ENCODE measurements around the gene CLIP3. TPM values are rescaled to one million over a fixed set of nuclear protein-coding genes. Genes with fewer than 3 reads are reported as not detected.

CLIP3 gene
- total and polyA plus RNA-seq, 2 of the 13 experiments (the other 11 are each of a cell fraction or from before 2014, with no cell fraction given), result 0.15 to 1.2 TPM

- TF ChIP-seq, protein P1, sequence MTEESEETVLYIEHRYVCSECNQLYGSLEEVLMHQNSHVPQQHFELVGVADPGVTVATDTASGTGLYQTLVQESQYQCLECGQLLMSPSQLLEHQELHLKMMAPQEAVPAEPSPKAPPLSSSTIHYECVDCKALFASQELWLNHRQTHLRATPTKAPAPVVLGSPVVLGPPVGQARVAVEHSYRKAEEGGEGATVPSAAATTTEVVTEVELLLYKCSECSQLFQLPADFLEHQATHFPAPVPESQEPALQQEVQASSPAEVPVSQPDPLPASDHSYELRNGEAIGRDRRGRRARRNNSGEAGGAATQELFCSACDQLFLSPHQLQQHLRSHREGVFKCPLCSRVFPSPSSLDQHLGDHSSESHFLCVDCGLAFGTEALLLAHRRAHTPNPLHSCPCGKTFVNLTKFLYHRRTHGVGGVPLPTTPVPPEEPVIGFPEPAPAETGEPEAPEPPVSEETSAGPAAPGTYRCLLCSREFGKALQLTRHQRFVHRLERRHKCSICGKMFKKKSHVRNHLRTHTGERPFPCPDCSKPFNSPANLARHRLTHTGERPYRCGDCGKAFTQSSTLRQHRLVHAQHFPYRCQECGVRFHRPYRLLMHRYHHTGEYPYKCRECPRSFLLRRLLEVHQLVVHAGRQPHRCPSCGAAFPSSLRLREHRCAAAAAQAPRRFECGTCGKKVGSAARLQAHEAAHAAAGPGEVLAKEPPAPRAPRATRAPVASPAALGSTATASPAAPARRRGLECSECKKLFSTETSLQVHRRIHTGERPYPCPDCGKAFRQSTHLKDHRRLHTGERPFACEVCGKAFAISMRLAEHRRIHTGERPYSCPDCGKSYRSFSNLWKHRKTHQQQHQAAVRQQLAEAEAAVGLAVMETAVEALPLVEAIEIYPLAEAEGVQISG (CRISPR knock-in tag; IDR thresholded peaks at IDR 0.05), result peak; percentile 44
- TF ChIP-seq MED1 (CRISPR knock-in tag; IDR thresholded peaks at IDR 0.05) (peak; percentile 48; the same call in 1 of the 2 replicates), ETV6 (CRISPR knock-in tag; conservative IDR thresholded peaks at IDR 0.05) (no peak), SIN3B (IDR thresholded peaks at IDR 0.05; ENCODE audit: low read length) (no peak), ZNF580 (CRISPR knock-in tag; IDR thresholded peaks at IDR 0.05; ENCODE audit: borderline replicate concordance, low read depth) (peak; percentile 64), ZBTB3 (CRISPR knock-in tag; IDR thresholded peaks at IDR 0.05; ENCODE audit: borderline replicate concordance, low read depth) (no peak), NFRKB (IDR thresholded peaks at IDR 0.05) (no peak), ZNF749 (CRISPR knock-in tag; IDR thresholded peaks at IDR 0.05; ENCODE audit: borderline replicate concordance) (no peak), ZNF383 (CRISPR knock-in tag; IDR thresholded peaks at IDR 0.05; ENCODE audit: borderline replicate concordance) (no peak), MTF1 (CRISPR knock-in tag; IDR thresholded peaks at IDR 0.05) (peak; percentile 29; the same call in 1 of the 2 replicates)
- TF ChIP-seq, protein P2, sequence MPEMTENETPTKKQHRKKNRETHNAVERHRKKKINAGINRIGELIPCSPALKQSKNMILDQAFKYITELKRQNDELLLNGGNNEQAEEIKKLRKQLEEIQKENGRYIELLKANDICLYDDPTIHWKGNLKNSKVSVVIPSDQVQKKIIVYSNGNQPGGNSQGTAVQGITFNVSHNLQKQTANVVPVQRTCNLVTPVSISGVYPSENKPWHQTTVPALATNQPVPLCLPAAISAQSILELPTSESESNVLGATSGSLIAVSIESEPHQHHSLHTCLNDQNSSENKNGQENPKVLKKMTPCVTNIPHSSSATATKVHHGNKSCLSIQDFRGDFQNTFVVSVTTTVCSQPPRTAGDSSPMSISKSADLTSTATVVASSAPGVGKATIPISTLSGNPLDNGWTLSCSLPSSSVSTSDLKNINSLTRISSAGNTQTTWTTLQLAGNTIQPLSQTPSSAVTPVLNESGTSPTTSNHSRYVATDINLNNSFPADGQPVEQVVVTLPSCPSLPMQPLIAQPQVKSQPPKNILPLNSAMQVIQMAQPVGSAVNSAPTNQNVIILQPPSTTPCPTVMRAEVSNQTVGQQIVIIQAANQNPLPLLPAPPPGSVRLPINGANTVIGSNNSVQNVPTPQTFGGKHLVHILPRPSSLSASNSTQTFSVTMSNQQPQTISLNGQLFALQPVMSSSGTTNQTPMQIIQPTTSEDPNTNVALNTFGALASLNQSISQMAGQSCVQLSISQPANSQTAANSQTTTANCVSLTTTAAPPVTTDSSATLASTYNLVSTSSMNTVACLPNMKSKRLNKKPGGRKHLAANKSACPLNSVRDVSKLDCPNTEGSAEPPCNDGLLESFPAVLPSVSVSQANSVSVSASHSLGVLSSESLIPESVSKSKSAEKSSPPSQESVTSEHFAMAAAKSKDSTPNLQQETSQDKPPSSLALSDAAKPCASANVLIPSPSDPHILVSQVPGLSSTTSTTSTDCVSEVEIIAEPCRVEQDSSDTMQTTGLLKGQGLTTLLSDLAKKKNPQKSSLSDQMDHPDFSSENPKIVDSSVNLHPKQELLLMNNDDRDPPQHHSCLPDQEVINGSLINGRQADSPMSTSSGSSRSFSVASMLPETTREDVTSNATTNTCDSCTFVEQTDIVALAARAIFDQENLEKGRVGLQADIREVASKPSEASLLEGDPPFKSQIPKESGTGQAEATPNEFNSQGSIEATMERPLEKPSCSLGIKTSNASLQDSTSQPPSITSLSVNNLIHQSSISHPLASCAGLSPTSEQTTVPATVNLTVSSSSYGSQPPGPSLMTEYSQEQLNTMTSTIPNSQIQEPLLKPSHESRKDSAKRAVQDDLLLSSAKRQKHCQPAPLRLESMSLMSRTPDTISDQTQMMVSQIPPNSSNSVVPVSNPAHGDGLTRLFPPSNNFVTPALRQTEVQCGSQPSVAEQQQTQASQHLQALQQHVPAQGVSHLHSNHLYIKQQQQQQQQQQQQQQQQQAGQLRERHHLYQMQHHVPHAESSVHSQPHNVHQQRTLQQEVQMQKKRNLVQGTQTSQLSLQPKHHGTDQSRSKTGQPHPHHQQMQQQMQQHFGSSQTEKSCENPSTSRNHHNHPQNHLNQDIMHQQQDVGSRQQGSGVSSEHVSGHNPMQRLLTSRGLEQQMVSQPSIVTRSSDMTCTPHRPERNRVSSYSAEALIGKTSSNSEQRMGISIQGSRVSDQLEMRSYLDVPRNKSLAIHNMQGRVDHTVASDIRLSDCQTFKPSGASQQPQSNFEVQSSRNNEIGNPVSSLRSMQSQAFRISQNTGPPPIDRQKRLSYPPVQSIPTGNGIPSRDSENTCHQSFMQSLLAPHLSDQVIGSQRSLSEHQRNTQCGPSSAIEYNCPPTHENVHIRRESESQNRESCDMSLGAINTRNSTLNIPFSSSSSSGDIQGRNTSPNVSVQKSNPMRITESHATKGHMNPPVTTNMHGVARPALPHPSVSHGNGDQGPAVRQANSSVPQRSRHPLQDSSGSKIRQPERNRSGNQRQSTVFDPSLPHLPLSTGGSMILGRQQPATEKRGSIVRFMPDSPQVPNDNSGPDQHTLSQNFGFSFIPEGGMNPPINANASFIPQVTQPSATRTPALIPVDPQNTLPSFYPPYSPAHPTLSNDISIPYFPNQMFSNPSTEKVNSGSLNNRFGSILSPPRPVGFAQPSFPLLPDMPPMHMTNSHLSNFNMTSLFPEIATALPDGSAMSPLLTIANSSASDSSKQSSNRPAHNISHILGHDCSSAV (CRISPR knock-in tag; IDR thresholded peaks at IDR 0.05; ENCODE audit: borderline replicate concordance), result no peak
- TF ChIP-seq, protein P3, sequence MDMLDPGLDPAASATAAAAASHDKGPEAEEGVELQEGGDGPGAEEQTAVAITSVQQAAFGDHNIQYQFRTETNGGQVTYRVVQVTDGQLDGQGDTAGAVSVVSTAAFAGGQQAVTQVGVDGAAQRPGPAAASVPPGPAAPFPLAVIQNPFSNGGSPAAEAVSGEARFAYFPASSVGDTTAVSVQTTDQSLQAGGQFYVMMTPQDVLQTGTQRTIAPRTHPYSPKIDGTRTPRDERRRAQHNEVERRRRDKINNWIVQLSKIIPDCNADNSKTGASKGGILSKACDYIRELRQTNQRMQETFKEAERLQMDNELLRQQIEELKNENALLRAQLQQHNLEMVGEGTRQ (IDR thresholded peaks at IDR 0.05; ENCODE audit: low read depth, low read length), result no peak
- TF ChIP-seq, protein P3 (CRISPR knock-in tag; IDR thresholded peaks at IDR 0.05; ENCODE audit: borderline replicate concordance), result no peak
Measured at GRCh38 chr19:36008336-36008978, 24.2 kb downstream of the CLIP3 start, which contains the start of gene SYNE4 (continued).

Measured in HepG2 (cell line).